HG03135 (cell line): ENCODE results near the gene NRN1L.
A peak's percentile ranks its signal among the peaks of the same experiment; 100 is the strongest.
"Not testable (repeated sequence)": the region's sequence is repeated elsewhere in the genome, so short reads cannot be mapped to it uniquely, and the experiment has no call there.

Experiments used
- ATAC-seq: cut with Tn5 transposase; IDR thresholded peaks from one replicate; pipeline ENCODE4 v1.9.1; 2021; ENCODE audit warnings: mild to moderate bottlenecking, moderate library complexity; ENCODE audit not compliant: unreplicated experiment

The NRN1L gene

GRCh38 chr16:67884684-67885083, at the start of gene NRN1L:
TSS of gene NRN1L (plus strand) at chr16:67884885. CDS start at chr16:67884904, 19 bp downstream.
- no peak for ATAC-seq

- not testable (repeated sequence) for ATAC-seq
These were observed 47.5 kb upstream of the NRN1L start for GRCh38 chr16:67837190-67837589.

DNA sequence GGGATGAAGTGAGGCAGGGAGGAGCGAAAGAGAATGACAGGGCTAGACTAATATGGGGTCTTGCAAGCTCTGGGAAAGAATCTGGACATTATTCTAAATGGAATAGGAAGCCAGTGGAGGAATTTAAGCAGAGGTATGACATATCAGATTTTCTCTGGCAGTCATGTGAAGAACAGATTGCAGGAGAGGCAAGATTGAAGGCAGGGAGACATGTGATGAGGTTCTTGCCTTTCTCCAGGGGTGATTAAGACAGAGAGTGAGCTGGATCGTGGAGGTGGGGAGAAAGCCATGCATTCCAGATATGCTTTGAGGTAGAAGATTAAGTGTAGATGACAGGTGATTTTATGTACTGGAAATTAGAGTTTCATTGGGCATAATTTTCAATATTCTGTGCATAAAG, 46.9 kb upstream of the NRN1L start:
- no peak for ATAC-seq

GRCh38 chr16:67841198-67841815, 43.4 kb upstream of the NRN1L start:
- ATAC-seq, result no peak

DNA sequence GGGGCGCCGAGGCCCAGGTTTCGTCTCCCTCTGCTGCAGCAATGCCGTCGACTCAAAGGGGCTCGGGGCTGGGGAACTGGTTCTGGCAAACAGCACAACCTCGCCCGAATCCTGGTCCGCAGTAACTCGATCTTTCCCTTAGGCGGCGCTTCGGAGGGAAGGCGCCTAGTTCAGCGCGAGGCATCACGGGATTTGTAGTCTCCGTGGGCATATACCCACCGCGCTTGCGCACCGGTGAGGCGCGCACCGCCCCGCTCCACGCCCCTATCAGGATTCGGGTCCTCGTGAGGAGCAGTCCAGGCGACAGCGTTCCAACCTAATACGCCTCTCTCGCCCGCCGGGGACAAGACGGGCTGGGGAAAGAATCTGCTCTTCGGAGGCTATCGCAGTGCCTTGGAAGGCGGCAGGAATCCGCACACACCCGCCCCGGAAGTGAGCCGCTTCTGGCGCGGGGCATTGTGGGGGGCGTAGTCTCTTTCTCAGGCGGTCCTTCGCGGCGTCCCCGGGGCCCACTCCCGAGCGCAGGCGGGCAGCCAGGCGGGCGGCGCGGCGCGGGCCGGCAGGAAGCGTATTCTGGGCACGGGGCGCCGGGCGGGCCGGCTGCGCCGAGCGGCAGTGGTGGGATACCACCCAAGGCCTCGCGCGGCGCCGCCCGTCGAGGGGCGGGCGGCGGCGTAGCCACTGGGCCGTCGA, 42.7 kb upstream of the NRN1L start, which contains the start of gene THAP11:
THAP11 (plus strand) TSS at position 505 of the 693 bp plus-strand sequence. CDS start 235 bp downstream, outside the sequence.
- ATAC-seq, result peak; percentile 39

- peak; percentile 5 for ATAC-seq
These were observed 42.0 kb upstream of the NRN1L start for GRCh38 chr16:67842509-67843342.

- ATAC-seq, result no peak
These were observed 41.3 kb upstream of the NRN1L start for GRCh38 chr16:67843343-67843765.

DNA sequence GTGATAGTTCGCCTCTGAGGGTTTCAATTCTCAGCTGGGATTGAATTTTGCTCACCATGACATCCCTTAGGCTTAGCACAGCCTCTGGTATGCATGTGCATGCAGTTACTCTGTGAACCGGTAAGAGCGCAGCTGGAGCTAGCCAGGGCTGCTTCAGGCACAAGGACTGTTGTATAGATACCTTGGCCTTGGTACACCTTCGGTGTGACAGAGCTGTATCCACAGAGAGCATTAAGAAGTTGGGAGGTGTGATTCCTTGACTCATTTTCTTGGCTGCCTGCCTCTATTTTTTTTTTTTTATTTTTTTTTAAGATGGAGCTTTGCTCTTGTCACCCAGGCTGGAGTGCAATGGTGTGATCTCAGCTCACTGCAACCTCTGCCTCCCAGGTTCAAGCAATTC, 40.2 kb upstream of the NRN1L start:
- ATAC-seq, result no peak

GRCh38 chr16:67845291-67846062, 39.2 kb upstream of the NRN1L start:
- ATAC-seq, result no peak

GRCh38 chr16:67846063-67846319, 38.7 kb upstream of the NRN1L start:
- ATAC-seq, result no peak

DNA sequence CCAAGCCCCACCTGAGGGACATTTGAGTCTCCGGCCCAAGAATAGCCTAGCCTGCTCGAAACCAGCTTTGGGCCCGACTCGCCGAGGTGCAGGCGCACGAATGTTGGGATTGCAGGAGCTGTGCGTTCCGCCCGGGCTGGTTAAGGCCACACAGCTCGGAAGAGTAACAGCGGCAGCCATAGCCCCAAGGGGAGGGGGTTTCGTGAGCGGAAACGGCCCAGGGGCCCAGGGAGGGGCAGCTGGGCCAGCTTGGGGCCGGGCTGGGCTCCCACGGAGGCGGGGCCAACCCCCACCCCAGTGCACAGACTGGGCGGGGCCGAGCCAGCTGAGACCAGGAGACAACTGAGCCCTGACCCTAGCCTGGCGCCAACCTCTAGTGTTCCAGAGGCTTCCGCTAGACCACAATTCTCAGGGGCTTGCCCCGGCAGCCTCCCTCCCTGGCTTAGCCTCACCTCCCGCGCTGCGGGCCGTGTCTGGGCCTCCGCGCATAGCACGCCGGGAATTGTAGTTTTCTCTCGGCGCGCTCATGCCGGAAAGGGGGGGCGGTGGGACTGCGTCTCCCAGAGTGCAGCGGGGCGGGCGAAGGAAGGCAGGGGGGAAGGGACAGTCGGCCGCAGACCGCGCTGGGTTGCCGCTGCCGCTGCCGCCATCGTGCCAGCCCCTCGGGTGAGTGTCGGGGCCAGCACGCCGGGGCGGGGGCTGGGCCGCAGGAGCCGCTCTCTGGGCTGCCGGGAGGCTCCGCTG, 38.2 kb upstream of the NRN1L start, which contains the start of gene NUTF2:
NUTF2 (plus strand) TSS at position 614 of the 744 bp plus-strand sequence. CDS start 18,198 bp downstream, outside the sequence.
- peak; percentile 50 for ATAC-seq

- peak; percentile 41 for ATAC-seq
These were observed 37.4 kb upstream of the NRN1L start, which contains the start of gene CENPT for GRCh38 chr16:67847064-67847861. TSS of gene CENPT (minus strand) at chr16:67847693. CDS start at chr16:67833859, 13,834 bp downstream.

GRCh38 chr16:67848118-67848517, 36.6 kb upstream of the NRN1L start:
- no peak for ATAC-seq

DNA sequence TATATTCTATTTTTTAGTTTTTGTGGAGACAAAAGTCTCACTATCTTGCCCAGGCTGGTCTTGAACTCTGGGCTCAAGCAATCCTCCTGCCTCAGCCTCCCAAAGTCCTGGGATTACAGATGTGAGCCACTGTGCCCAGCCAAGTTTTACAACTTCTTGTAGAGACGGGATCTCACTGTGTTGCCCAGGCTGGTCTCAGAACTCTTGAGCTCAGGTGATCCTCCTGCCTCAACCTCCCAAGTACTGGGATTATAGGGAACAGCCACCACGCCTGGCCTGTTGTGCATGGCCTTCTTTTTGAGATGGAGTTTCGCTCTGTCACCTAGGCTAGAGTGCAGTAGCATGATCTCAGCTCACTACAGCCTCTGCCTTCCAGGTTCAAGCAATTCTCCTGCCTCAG, 31.0 kb upstream of the NRN1L start:
- ATAC-seq, result no peak

DNA sequence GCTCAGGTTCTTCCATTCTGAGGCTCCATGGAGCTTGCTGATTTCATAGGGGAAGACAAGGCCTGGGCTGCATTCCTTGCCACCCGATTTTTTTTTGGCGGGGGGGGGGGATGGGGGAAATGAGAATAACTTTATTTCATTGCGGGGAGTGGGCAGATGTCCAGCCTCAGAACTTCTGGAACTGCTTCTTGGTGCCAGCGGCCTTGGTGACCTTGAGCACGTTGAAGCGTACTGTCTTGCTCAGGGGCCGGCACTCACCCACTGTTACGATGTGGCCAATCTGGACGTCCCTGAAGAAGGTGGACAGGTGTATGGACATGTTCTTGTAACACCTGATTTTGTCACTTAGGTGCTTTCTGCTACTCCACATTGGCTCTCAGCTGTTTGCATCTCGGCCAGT, 28.9 kb upstream of the NRN1L start:
- no peak for ATAC-seq

- no peak for ATAC-seq
These were observed 27.6 kb upstream of the NRN1L start for GRCh38 chr16:67856927-67857546.

- no peak for ATAC-seq
These were observed 27.0 kb upstream of the NRN1L start for GRCh38 chr16:67857547-67858233.

DNA sequence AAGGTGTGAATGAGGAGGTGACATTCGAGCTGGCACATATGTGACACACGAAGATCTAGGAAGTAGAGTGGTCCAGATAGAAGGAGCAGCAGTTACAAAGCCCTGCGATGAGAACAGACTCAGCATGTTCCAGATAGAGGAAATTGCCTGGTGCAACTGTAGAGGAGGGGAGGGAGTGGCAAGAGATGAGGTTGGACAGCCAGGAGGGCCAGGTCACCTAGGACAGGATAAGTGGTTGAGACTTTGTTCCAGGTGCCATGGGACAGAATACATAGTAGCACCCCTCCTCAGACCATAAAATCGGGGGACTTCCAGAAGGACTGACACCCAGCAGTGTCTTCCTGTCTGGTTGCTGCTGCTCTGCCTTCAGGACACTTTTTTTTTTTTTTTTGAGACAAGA, 26.2 kb upstream of the NRN1L start:
- ATAC-seq, result no peak
